ENCODE results near the gene C3orf80. TPM values are rescaled to one million over a fixed set of nuclear protein-coding genes. Genes with fewer than 3 reads are reported as not detected.
A peak's percentile ranks its signal among the peaks of the same experiment; 100 is the strongest.
"Not testable (repeated sequence)": the region's sequence is repeated elsewhere in the genome, so short reads cannot be mapped to it uniquely, and the experiment has no call there.

Gene C3orf80
- total and polyA plus RNA-seq, 2 donors (not counting 1 experiment from before 2014, with no cell fraction given) = 0.02 to 0.33 TPM

DNA sequence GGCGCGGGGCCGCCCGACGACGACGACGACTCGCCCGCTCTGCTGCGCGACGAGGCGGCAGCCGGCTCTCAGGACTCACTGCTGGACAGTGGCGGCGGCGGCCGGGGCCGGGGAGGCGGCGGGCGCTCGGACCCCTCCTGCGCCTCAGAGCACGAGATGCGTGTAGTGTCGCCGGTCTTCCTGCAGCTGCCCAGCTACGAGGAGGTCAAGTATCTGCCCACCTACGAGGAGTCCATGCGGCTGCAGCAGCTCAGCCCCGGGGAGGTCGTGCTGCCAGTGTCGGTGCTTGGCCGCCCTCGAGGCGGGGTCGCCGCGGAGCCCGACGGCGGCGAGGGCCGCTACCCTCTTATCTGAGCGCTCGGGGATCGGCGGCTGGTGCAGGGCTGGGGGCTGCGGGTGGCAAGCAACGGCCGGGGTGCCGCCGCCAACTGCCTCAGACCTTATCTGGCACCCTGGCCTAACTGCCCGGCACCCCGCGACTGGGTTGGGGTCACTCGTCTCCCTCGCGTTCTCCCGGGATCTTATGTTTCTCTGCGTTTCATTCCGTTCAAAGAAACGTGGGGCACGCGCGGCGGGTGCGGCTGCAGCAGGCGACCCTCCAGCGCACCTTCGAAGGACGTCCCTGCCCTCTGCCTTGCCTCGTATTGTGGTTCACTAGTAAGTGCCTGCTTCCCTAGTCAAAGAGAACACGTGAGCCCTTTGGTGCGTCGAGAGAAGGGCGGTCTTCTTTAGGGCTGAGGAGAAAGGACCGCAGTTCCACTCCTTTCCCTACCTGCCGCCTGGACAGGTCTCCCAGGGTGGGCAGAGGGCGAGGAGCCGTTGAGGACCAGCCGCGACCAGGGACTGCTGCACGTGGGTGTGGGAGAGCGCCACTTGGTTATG is 1.0 kb downstream of the C3orf80 start:
- DNase-seq (ENCODE audit: low read depth in 2 of 2) = no peak
- H3K27me3 ChIP-seq (ENCODE audit: control insufficient read depth, insufficient read depth, low read length) = peaks cover 20% of the 10 kb centered on the region
- no peaks in the 10 kb centered on the region for H3K36me3 ChIP-seq (ENCODE audit: control insufficient read depth, insufficient read depth, low read length)
- H3K4me1 ChIP-seq (ENCODE audit: control insufficient read depth, extremely low read depth, insufficient read depth, low read length) = no peaks in the 10 kb centered on the region
- peak overlapping the region; percentile 17 to 56 (median 40) for H3K4me3 ChIP-seq (replicated peaks in 1 of 4; ENCODE audit: control extremely low read depth in 1 of 4, insufficient read depth in 1 of 4, low read depth in 3 of 4, low read length in 4 of 4)
- peak; percentile 96 for TF ChIP-seq EZH2 (IDR thresholded peaks at IDR 0.05; ENCODE audit: low read length, missing control alignments)
- TF ChIP-seq, protein P1, sequence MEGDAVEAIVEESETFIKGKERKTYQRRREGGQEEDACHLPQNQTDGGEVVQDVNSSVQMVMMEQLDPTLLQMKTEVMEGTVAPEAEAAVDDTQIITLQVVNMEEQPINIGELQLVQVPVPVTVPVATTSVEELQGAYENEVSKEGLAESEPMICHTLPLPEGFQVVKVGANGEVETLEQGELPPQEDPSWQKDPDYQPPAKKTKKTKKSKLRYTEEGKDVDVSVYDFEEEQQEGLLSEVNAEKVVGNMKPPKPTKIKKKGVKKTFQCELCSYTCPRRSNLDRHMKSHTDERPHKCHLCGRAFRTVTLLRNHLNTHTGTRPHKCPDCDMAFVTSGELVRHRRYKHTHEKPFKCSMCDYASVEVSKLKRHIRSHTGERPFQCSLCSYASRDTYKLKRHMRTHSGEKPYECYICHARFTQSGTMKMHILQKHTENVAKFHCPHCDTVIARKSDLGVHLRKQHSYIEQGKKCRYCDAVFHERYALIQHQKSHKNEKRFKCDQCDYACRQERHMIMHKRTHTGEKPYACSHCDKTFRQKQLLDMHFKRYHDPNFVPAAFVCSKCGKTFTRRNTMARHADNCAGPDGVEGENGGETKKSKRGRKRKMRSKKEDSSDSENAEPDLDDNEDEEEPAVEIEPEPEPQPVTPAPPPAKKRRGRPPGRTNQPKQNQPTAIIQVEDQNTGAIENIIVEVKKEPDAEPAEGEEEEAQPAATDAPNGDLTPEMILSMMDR (conservative IDR thresholded peaks at IDR 0.05 in 1 of 2, IDR thresholded peaks at IDR 0.05 in 1 of 2; ENCODE audit: low read depth in 1 of 2, low read length in 2 of 2) = no peak
- H3K9ac ChIP-seq (ENCODE audit: insufficient read depth, low read length) = no peak overlapping the region
- H3K9me3 ChIP-seq (ENCODE audit: control insufficient read depth, insufficient read depth, low read depth, low read length) = no peaks in the 10 kb centered on the region
- no peaks in the 10 kb centered on the region for H4K20me1 ChIP-seq (ENCODE audit: control insufficient read depth, extremely low read depth, insufficient read depth, low read length)
- H3K79me2 ChIP-seq (ENCODE audit: control insufficient read depth, insufficient read depth, low read length) = no peaks in the 10 kb centered on the region
- H2AFZ ChIP-seq (ENCODE audit: low read length) = peak overlapping the region; percentile 58
- peak overlapping the region; percentile 79 for H3K4me2 ChIP-seq (ENCODE audit: extremely low read depth, insufficient read depth, low read length)
- no peak overlapping the region for H3K27ac ChIP-seq (ENCODE audit: insufficient read depth, low read length)

DNA sequence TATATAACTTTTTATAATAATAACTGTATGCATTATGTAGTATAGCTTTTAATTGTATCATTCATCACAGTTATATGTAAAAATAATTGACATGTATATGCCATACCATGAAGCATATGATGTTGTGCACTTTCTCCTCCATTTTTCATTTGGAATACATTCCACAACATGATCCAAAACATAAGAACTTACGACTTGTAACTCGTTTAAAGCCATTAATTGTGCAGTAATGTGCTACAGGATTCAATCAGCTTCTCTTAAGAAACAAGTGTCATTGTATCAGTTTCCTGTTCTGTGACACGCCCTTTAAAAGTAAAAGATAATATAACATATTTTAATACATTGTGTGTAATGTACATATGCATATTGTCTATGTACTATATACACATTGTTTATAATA is 2.2 kb downstream of the C3orf80 start:
- H3K79me2 ChIP-seq (ENCODE audit: control insufficient read depth, insufficient read depth, low read length) = no peaks in the 10 kb centered on the region
- no peaks in the 10 kb centered on the region for H4K20me1 ChIP-seq (ENCODE audit: control insufficient read depth, extremely low read depth, insufficient read depth, low read length)
- no peak for DNase-seq (ENCODE audit: low read depth in 2 of 2)
- no peak overlapping the region for H3K9ac ChIP-seq (ENCODE audit: insufficient read depth, low read length)
- no peaks in the 10 kb centered on the region for H3K36me3 ChIP-seq (ENCODE audit: control insufficient read depth, insufficient read depth, low read length)
- H3K9me3 ChIP-seq (ENCODE audit: control insufficient read depth, insufficient read depth, low read depth, low read length) = no peaks in the 10 kb centered on the region
- peaks cover 20% of the 10 kb centered on the region for H3K27me3 ChIP-seq (ENCODE audit: control insufficient read depth, insufficient read depth, low read length)
- no peak overlapping the region for H3K4me3 ChIP-seq (replicated peaks in 1 of 4; ENCODE audit: control extremely low read depth in 1 of 4, insufficient read depth in 1 of 4, low read depth in 3 of 4, low read length in 4 of 4)
- H2AFZ ChIP-seq (ENCODE audit: low read length) = no peak overlapping the region
- no peak overlapping the region for H3K4me2 ChIP-seq (ENCODE audit: extremely low read depth, insufficient read depth, low read length)
- H3K4me1 ChIP-seq (ENCODE audit: control insufficient read depth, extremely low read depth, insufficient read depth, low read length) = no peaks in the 10 kb centered on the region
- H3K27ac ChIP-seq (ENCODE audit: insufficient read depth, low read length) = no peak overlapping the region
- TF ChIP-seq, protein P1 (conservative IDR thresholded peaks at IDR 0.05 in 1 of 2, IDR thresholded peaks at IDR 0.05 in 1 of 2; ENCODE audit: low read depth in 1 of 2, low read length in 2 of 2) = no peak
- TF ChIP-seq EZH2 (IDR thresholded peaks at IDR 0.05; ENCODE audit: low read length, missing control alignments) = no peak

DNA sequence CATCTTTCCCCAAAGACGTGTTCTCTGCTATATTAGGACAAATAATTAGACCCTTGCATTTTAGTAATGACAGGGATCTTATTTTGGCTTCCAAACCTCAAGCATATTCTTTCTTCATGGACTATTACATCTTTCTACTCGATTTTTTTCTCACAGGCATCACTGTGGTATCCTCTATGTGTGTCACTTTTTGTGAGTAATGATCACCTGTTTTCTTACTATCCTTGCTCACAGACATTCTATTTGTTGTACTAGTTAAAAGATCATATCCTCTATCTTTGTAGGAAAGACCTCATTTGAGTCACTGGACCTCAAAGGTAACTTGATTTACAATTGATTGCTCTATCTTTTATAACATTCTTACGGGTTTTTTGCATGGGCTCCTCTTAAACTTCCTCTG is 6.8 kb downstream of the C3orf80 start:
- no peaks in the 10 kb centered on the region for H4K20me1 ChIP-seq (ENCODE audit: control insufficient read depth, extremely low read depth, insufficient read depth, low read length)
- no peak overlapping the region for H3K4me3 ChIP-seq (replicated peaks in 1 of 4; ENCODE audit: control extremely low read depth in 1 of 4, insufficient read depth in 1 of 4, low read depth in 3 of 4, low read length in 4 of 4)
- no peaks in the 10 kb centered on the region for H3K4me1 ChIP-seq (ENCODE audit: control insufficient read depth, extremely low read depth, insufficient read depth, low read length)
- no peaks in the 10 kb centered on the region for H3K79me2 ChIP-seq (ENCODE audit: control insufficient read depth, insufficient read depth, low read length)
- H3K4me2 ChIP-seq (ENCODE audit: extremely low read depth, insufficient read depth, low read length) = no peak overlapping the region
- H3K27me3 ChIP-seq (ENCODE audit: control insufficient read depth, insufficient read depth, low read length) = no peaks in the 10 kb centered on the region
- no peaks in the 10 kb centered on the region for H3K36me3 ChIP-seq (ENCODE audit: control insufficient read depth, insufficient read depth, low read length)
- no peak overlapping the region for H3K27ac ChIP-seq (ENCODE audit: insufficient read depth, low read length)
- no peak overlapping the region for H3K9ac ChIP-seq (ENCODE audit: insufficient read depth, low read length)
- TF ChIP-seq, protein P1 (conservative IDR thresholded peaks at IDR 0.05 in 1 of 2, IDR thresholded peaks at IDR 0.05 in 1 of 2; ENCODE audit: low read depth in 1 of 2, low read length in 2 of 2) = no peak
- TF ChIP-seq EZH2 (IDR thresholded peaks at IDR 0.05; ENCODE audit: low read length, missing control alignments) = no peak
- no peak overlapping the region for H2AFZ ChIP-seq (ENCODE audit: low read length)
- DNase-seq (ENCODE audit: low read depth in 2 of 2) = no peak
- no peaks in the 10 kb centered on the region for H3K9me3 ChIP-seq (ENCODE audit: control insufficient read depth, insufficient read depth, low read depth, low read length)

DNA sequence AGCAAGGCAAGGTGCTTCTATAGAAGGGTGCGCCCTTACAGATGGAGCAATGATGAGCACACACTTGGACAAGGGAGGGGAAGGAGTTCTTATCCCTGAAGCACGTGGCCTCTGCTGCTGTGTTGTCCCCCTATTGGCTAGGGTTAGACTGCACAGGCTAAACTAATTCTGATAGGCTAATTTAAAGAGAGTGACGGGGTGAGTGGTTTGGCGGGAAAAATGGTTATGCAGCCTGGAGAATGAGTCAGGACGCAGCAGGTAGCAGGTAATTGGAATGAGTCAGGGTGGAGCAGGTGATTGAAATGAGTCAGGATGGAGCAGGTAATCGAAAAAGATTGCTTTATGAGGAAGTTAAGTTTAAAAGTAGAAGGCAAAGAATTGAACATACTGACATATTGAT is 15.5 kb downstream of the C3orf80 start:
- not testable (repeated sequence) for H4K20me1 ChIP-seq (ENCODE audit: control insufficient read depth, extremely low read depth, insufficient read depth, low read length); H3K4me3 ChIP-seq (replicated peaks in 1 of 4; ENCODE audit: control extremely low read depth in 1 of 4, insufficient read depth in 1 of 4, low read depth in 3 of 4, low read length in 4 of 4); H3K4me1 ChIP-seq (ENCODE audit: control insufficient read depth, extremely low read depth, insufficient read depth, low read length); H3K4me2 ChIP-seq (ENCODE audit: extremely low read depth, insufficient read depth, low read length); DNase-seq (ENCODE audit: low read depth in 2 of 2); H3K27me3 ChIP-seq (ENCODE audit: control insufficient read depth, insufficient read depth, low read length); H3K36me3 ChIP-seq (ENCODE audit: control insufficient read depth, insufficient read depth, low read length); H2AFZ ChIP-seq (ENCODE audit: low read length); H3K79me2 ChIP-seq (ENCODE audit: control insufficient read depth, insufficient read depth, low read length); H3K27ac ChIP-seq (ENCODE audit: insufficient read depth, low read length); H3K9ac ChIP-seq (ENCODE audit: insufficient read depth, low read length); H3K9me3 ChIP-seq (ENCODE audit: control insufficient read depth, insufficient read depth, low read depth, low read length)

Measured in fibroblast of lung (primary cell).